ENCODE data around the gene PRUNE2. TPM values are rescaled to one million over a fixed set of nuclear protein-coding genes. Genes with fewer than 3 reads are reported as not detected.
A peak's percentile ranks its signal among the peaks of the same experiment; 100 is the strongest.

Gene PRUNE2
- total RNA-seq, 1 donor from 2014 or later = 1.3 TPM

DNA sequence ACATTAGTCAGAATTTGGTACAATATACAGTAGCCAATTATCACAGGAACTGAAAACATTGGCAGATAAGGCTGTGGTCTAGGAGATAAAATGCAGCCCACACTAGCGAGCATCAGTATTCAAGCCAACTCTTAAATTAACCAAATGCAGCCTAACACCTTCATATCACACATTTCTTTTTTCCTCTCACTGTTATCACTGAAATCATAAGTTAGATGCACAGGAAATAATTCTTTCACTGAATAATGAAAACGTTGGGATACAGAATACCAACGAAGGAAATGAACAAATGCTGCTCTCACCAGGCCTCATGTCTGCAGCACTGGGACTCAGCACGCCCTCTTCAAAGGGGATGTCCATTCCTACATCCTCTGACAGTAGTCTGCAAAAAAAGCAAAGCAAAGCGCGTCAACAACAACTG, 250.8 kb downstream of the PRUNE2 start:
- DNase-seq = no peak
- ATAC-seq (ENCODE audit: poor library complexity) = no peak
- intact Hi-C loops (cut with DNase I) = no loop called here

DNA sequence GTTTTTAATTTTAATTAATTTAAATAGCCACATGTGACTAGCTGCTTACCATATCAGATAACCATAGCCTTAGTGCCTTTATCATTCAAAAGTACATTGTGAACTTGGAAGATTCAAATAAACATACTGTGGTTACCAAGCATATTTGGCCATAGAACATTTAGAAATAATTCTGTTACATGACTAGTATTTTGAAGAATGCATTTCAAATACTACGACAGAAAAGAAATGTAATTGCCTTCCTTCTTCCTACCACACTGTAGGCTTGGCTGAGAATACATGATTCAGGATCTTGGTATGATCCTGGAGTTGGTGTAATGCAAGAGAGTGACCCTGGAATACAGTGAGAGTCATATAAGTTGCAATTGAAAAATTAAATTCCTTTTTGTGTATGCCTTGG, 251.3 kb downstream of the PRUNE2 start:
- intact Hi-C loops (cut with DNase I) = no loop called here

DNA sequence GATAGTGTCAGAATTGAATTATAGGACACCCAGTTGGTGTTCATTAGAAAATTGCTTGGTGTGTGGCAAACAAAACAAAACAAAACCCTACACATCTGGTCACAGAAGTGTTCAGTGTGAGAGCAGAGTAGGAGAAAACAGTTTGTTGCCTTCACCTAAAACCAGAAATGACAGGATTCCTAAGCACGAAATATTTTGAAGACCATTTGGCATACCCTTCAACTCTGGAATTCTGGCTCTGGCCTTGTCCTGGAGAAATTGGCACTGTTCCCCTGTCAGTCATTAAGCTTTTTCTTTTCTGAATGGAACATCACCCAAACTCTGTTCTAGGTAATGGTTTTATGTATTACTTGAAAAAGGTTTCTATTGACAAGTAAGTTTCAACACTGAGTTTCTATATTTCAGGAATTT, 251.9 kb downstream of the PRUNE2 start:
- DNase-seq (no peak), ATAC-seq (ENCODE audit: poor library complexity) (no peak)
- intact Hi-C loops (cut with DNase I) = no loop called here

More for the DNA sequence above, 251.3 kb downstream of the PRUNE2 start:
- ATAC-seq (ENCODE audit: poor library complexity) (no peak), DNase-seq (no peak)

DNA sequence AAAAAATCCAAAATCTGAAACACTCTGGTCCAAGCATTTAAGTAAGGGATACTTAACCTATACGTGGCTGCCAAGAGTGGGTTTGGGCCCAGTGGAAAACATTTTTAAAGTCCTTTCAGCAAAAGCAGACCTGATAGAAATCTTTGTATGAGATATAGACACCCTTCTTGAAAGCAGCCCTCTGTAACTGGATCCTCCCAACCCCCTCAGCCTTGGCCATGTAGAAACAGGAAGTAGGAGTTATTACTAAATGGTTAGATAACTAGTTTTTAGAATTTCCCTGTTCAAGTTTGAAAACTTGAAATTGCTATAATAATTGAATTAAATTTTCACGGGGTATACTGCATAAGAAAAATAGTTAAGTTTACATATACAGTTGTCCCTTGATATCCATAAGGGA, 253.0 kb downstream of the PRUNE2 start:
- ATAC-seq (ENCODE audit: poor library complexity) (no peak), DNase-seq (no peak)
- intact Hi-C loops (cut with DNase I) = no loop called here

DNA sequence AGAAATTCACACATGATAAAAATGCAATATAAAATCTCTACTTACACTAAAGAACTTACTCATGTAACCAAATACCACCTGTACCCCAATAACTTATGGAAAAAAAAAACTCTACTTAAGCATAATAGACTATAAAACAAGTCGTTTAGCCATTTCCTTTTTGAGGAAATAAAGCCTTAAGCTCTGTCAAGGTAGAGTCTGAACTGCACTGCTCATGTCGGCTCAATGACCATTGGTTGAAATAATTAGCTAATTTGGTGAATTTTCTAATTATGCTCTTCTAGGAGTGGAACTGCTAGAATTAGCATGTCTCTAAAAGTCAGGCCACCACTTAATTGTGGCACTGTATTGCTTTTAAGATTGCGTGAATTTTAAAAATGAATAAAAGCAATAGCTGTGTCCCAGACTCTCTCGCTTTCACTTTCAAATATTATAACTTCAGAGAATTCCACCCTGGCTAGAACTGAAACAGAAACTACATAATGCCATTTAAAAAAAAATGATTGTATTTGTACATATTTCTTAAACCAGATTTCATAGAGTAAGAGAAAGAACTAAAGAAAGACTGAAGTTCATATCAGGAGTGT, 254.7 kb downstream of the PRUNE2 start:
- ATAC-seq (ENCODE audit: poor library complexity) = no peak
- DNase-seq = no peak
- intact Hi-C loops (cut with DNase I) = no loop called here

DNA sequence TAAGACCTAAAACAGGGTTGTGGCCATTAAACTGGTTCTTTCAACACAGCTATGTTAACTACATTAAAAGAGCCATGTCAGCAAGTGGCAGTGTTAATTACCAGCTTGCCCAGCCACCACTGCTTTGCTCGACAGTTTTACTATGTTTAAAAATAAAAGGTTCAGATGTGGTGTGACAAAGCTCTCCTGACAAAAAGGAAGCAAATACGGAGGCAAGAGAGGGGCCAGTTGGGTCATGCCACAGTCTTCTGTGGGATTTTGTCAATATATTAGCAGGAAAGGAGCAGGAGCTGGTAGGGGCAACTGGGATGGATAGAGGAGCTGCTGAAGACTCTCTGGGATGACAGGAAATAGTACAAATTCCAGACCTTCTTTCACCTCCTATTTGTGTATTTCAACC, 255.2 kb downstream of the PRUNE2 start:
- intact Hi-C loops (cut with DNase I) = no loop called here
- ATAC-seq (ENCODE audit: poor library complexity) (no peak), DNase-seq (no peak)

DNA sequence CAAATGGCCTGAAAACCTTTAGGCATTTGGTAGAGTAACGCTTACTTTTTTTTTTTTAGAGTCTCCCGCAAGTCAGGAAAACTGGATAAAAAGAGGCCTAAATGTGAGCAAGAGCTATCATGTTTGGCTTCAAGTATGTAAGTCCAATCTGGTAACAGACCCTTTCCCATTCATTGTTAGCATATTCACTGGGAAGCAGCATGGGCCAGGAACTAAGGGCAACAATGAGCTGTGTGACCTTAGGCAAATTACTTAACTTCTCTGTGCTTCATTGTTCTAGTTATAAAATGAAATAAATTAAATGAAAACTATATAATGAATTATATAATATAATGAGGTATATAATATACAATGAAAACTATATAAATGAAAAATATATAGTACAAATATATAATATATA, 256.0 kb downstream of the PRUNE2 start:
- ATAC-seq (ENCODE audit: poor library complexity) (no peak), DNase-seq (no peak)
- intact Hi-C loops (cut with DNase I) = no loop called here

DNA sequence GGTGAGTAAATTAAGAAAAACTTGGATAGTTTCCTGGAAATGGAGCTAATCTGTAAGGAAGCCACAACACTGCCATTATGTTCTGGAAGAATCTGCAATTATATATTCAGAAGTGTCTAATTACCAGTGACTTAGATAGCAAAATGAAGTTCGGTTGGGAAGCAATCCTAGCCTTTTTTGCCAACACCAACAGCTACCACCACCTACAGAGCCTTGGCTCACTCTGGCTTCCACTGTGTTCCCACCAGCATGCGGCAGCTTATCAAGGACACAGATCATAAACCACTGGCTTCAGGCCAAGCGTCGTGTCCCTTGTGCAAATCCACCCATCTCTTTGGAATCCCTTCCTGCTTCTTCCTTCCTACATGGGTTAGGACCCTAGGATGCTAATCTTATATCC, 259.7 kb downstream of the PRUNE2 start:
- intact Hi-C loops (cut with DNase I) = no loop called here
- DNase-seq = no peak
- ATAC-seq (ENCODE audit: poor library complexity) = no peak

DNA sequence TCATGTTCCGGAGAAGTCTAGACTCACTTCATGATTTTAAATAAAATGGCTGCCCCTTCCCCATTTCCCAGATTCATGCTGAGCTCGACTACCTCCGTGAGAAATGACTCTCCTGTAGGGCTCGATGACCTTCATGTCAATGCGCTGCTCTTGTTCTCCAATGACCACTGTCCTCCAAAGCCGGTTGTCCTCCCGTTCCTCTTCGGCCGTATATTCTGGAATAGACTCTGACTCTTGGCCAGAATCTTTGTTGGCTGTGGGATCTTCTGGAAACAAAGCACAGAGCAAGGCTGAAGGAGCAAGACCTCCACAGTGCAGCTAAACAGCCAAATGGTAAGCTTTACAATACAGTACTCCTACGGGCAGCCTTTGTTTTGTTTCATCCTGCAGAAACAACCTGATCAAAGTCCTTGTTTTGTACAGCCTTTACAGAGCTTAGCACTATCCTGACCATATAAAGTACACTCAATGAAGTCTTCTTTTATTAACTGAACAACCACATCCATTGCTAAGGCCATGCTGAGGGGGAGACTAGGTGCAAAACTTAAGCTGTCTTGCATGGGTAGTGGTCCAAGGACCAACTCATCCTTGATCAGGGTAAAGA, 261.2 kb downstream of the PRUNE2 start:
- intact Hi-C loops (cut with DNase I) = no loop called here
- no peak for DNase-seq
- no peak for ATAC-seq (ENCODE audit: poor library complexity)

DNA sequence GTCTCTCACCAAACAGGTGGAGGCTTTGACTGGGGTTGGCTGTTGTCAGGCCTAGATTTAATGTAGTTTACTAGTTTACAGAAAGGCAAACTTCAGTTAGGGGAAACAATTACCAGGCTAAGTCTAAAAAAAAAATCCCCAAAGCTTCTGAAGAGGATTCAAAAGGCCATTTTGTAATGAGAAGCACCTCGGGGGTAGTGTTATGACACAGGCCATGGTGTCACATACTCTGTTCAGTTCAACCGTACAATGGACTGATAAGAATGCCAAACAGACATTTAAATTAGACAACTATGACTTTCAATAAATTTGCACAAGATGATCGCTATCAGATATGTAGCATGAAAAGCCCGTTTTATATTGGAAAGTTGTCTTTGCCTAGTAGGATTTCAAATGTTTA, 261.7 kb downstream of the PRUNE2 start:
- DNase-seq (no peak), ATAC-seq (ENCODE audit: poor library complexity) (no peak)
- intact Hi-C loops (cut with DNase I) = no loop called here

DNA sequence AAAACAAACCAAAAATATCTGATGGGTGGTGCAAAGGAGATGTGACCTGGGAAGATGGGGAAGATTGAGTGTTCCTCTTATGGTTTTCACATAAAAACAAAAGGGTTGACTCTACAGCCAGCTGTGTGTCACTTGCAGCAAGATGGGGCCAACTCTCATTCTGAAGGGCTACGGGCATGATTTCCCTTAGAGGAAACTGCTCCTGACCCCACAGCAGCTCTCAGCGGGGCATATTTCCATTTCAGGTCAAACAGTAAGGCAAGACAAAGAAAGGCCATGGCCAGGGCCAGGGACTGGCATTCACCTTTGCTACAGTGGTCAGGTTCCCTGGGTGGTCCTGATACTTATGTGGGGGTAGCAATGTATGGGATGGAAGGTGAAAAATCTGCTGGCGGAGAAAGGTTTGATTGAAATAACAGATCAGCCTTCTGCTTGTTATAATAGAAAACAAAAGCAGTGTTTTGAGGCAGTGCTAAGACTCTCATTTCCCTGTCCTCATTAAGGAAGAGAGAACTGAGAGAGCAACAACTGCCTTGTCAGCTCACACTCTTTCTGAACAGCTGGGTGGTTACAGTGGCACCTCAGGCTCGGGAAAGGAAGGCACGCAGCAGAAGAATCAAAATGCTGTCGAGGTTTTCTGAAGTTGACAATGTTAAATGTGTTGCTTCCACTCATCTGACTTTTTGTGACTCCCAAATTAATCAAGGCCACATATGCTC, 262.4 kb downstream of the PRUNE2 start:
- ATAC-seq (ENCODE audit: poor library complexity) (peak; percentile 68), DNase-seq (no peak)
- intact Hi-C loops (cut with DNase I) = no loop called here

DNA sequence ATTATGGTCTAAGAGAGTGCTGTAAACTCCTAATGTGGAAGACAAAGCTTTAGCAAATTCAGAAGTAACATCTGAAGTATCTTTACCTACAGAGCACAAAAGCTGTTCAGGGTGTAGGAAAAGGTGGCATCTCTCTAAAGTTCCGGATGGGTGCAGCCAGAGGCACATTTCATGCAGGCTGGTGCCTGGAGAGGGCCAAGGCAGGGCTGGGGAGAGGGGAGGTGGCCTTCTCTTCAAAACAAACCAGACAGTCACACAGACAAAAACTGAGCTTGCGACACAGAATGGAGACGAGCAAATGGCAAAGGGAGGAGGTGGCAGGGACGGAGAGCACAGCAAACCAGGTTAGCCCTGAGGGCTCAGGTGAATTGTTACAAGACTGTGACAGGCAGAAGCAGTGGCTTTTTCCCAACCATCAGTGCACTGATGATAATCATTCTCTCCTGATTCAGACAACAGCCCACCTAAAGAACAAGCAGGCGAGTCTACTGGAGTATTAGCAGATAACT, 263.2 kb downstream of the PRUNE2 start:
- intact Hi-C loops (cut with DNase I) = no loop called here
- ATAC-seq (ENCODE audit: poor library complexity) = no peak
- DNase-seq = no peak

DNA sequence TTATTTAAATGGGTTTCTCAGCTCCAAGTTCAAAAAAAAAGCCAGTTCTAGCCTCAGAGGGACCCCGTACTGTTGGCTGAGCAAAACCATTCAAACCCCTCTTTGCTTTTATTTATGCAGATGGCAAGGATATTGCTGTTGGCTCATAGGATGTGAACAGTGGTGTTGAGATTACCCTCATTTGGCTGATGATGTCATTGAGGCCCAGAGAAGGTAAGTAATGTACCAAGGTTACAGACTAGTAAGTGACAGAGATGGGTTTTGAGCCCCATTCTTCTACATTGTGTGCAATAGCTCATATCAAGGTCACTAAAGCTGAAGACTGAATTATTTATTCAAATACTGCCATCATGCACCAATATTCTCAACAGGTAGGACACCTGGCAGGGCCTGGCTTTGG, 263.8 kb downstream of the PRUNE2 start:
- ATAC-seq (ENCODE audit: poor library complexity) (no peak), DNase-seq (no peak)
- intact Hi-C loops (cut with DNase I) = no loop called here

DNA sequence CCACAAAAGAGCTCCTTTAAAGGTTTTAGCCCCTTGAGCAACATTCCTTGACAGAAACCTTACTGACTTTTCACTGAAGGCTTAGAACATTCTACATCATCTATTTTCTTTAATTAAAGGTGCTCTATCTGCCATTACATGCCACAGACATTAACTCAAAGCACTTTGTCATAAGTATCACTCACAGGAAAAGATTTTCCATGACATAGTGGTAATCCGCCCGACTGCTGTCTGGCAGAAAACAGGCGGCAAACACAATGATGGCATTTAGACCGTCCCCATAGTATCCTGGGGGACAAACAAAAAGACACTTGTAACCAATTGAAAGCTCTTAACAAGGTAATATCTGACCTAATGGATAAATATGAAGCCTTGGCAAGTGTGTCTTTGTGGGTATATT, 267.9 kb downstream of the PRUNE2 start:
- DNase-seq (no peak), ATAC-seq (ENCODE audit: poor library complexity) (no peak)
- intact Hi-C loops (cut with DNase I) = no loop called here

DNA sequence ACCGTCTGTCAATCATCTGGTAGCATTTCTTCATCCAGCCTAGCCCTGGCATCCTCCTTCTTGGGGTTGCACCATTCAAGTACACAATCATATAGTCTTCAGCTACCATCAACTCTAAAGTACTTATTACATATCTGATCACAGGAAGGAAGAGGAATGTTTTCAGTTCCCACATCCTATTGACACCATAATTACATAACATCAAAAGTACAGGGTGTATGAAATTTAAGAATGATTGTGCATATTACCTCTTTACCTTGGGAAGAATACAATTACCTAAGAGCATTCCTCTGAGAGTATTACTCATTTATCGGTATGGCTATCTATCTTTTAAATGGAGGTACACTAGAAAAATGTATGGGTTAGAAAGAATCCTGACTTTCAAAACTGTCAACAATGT, 268.5 kb downstream of the PRUNE2 start:
- ATAC-seq (ENCODE audit: poor library complexity) (no peak), DNase-seq (no peak)
- intact Hi-C loops (cut with DNase I) = no loop called here

DNA sequence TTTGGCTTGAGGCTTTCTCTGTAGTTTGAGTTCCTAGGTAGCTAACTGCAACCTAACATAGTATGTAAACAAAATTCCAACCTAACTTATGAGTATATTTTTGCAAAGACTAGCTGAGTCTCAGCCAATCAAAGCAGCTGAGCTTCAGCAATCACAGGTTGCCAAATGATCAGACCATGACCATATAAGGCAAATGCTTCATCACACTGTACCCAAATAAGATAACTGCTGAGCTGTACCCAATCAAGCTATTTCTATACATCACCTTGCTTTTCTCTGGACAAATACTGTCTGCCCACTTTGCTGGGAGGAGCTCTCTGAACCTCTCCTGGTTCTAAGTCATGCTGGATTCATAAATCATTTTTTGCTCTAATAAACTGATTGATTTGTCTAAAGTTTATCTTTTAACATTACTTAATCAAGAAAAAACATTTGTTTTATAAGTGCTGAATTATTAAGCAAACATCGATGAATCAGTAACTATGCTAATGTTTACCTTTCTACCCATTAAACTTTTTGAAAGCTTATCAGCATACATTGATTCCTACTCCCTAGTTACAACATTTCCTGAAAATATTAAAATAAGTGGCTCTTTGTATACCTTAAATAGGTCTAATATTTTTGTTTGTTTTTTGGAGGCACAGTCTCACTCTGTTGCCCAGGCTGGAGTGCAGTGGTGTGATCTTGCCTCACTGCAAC, 271.4 kb downstream of the PRUNE2 start:
- DNase-seq (no peak), ATAC-seq (ENCODE audit: poor library complexity) (no peak)
- intact Hi-C loops (cut with DNase I) = no loop called here

DNA sequence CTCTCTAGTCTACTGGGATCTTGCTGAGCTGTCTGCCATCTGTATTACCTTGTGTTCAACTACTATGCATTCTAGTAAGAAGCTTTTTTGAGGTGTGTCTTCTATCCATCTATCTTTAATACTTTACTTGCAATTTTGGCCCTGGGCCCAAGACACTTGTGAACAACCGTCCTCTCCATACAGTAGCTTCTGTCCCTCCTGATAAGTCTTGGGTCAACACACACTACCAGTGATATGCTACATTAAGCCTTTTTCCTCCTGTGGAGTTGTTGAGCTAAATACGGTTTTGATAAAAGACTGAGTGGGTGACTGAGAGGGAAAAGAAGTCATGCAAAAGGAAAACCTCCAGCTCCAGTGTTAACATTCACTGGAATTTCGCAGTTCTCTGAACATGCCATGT, 275.0 kb downstream of the PRUNE2 start:
- intact Hi-C loops (cut with DNase I) = no loop called here
- ATAC-seq (ENCODE audit: poor library complexity) (no peak), DNase-seq (no peak)

DNA sequence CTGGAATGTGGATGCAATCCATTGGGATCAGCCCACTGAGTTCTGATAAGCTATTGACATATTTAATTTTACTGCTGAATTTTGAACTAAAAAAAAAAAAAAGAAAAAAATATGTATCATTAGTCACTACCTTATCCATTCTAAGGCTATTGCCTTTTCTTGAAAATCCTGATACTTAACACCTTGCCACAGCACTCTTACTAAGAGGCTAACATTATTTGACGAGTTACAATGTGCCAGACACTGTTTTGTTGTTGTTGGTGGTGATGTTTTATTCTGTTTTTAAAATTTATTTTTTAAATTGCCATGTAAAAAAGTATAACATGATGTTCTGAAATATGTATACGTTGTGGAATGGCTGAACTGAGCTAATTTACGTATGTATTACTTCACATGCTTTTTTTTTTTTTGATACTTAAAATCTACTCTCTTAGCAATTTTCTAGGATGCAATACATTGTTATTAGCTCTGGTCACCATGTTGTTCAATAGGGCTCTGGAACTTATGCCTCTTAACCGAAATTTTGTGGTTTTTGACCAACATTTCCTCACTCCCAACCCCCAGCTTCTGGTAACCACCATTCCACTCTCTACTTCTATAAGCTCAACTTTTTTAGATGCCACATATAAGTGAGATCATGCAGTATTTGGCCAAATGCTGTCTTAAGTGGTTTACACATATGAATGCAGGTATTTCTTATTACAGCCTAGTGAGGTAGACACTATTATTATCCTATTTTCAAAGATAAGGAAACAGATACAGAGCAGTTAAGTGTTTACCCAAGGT, 276.5 kb downstream of the PRUNE2 start:
- ATAC-seq (ENCODE audit: poor library complexity) = no peak
- DNase-seq = no peak
- intact Hi-C loops (cut with DNase I) = no loop called here

DNA sequence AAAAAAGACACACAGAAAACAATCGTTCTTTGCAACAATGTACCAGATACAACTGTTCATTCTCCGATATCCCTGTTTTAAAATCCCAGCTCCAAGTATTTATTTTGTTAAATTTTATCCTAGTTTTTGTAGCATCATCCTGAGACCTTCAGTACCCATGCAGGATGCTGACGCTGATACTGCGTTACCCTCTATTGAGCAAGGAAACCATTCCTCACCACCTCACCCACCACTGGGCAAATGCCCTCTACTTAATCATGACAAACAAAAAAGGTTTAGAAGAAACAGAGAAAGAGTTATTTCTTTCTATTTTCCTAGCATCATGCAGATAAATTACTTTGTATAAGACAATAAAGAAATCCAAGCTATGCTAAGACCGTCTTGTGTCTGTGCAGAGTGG, 277.8 kb downstream of the PRUNE2 start:
- no peak for DNase-seq
- intact Hi-C loops (cut with DNase I) = no loop called here
- ATAC-seq (ENCODE audit: poor library complexity) = no peak

Data from Right ventricle myocardium superior (tissue), 1 donor.